Transverse colon (tissue), 4 donors: ENCODE data around the gene OR2V2. TPM values are rescaled to one million over a fixed set of nuclear protein-coding genes. Genes with fewer than 3 reads are reported as not detected.

Source experiments
- DNase-seq: peaks from one replicate; pipeline ENCODE4 v3.0.0-alpha.2; 2019
- H3K27ac ChIP-seq, 4 donors: fragments of 200-600 bp; sonication (generic); 2 replicates each; pipeline ENCODE4 v1.5.1; 2016 to 2018; ENCODE audit warnings: inconsistent platforms in 4 of 4
- H3K27me3 ChIP-seq: fragments of 200-600 bp; sonication (generic); 2 replicates; pipeline ENCODE4 v1.5.1; 2017; ENCODE audit warnings: inconsistent platforms
- H3K36me3 ChIP-seq, 4 donors: fragments of 200-600 bp; sonication (generic); 2 replicates each; pipeline ENCODE4 v1.5.1; 2017 to 2019; ENCODE audit warnings: inconsistent platforms in 4 of 4
- H3K4me1 ChIP-seq, 4 donors: fragments of 200-600 bp; sonication (generic); 2 replicates each; pipeline ENCODE4 v1.5.1; 2017 to 2020; ENCODE audit warnings: inconsistent platforms in 4 of 4
- H3K4me3 ChIP-seq, 4 donors: fragments of 200-600 bp; sonication (generic); 1 replicate in 1 of 4; 2 replicates in 3 of 4; pipeline versions ENCODE4 v1.5.1 to v1.6.1; 2017 to 2019; ENCODE audit warnings: inconsistent platforms in 4 of 4
- H3K9me3 ChIP-seq, 2 donors: fragments of 200-600 bp; sonication (generic); 2 replicates each; pipeline ENCODE4 v1.5.1; 2017 to 2019; ENCODE audit warnings: inconsistent platforms in 2 of 2
- EP300 ChIP-seq: sonication (generic); formaldehyde crosslinking; IDR thresholded peaks from one replicate; pipeline ENCODE4 v1.6.1; 2017; ENCODE audit warnings: antibody characterized with exemption, low read depth
- POLR2A ChIP-seq: fragments of 450-650 bp; IDR thresholded peaks from one replicate; pipeline ENCODE4 v1.6.1; 2016; ENCODE audit warnings: antibody characterized with exemption, mild to moderate bottlenecking, moderate library complexity
- POLR2AphosphoS5 ChIP-seq, 3 donors: sonication (generic); formaldehyde crosslinking; IDR thresholded peaks; one replicate each; pipeline ENCODE4 v1.6.1; 2016; ENCODE audit warnings: antibody characterized with exemption in 3 of 3
- WGBS, 2 donors: methylation state at CpG; one replicate each; pipeline ENCODE4 v1.1.5; 2018; ENCODE audit warnings: low coverage in 1 of 2; 5-methylcytosine and 5-hydroxymethylcytosine counted together
- in situ Hi-C, 4 donors: fragments of 200-750 bp; cut with MboI; loops; one replicate each; pipeline versions ENCODE4 v1.15.0 to v1.15.1; 2017; ENCODE audit warnings: low sequenced_read_pairs in 3 of 4, low pct_ligation_motif_present in 1 of 4, low pct_unique_long_range_greater_than_20kb in 1 of 4
- intact Hi-C: fragments of 100-400 bp; cut with DNase I; formaldehyde crosslinking; loops from one replicate; pipeline ENCODE4 v1.15.1; 2023; ENCODE audit warnings: low total_unique reads
- total RNA-seq, 4 donors: library from RNA; depleted of rRNA; stranded (reverse); fragments of >200 nt; gene quantifications; one replicate each; pipeline ENCODE4 v1.1.0, GENCODE V29; 2016
- TF ChIP-seq, protein P1 (sequence below), 5 experiments: fragments of 200-600 bp in 3 of 5; fragments of 450-650 bp in 2 of 5; sonication (generic) in 3 of 5; IDR thresholded peaks; 1 replicate in 2 of 5; 2 replicates in 3 of 5; pipeline ENCODE4 v1.5.1; 2016 to 2017; ENCODE audit warnings: antibody characterized with exemption in 5 of 5, inconsistent platforms in 3 of 5, mild to moderate bottlenecking in 2 of 5, moderate library complexity in 1 of 5

The OR2V2 gene
- total RNA-seq, 4 donors from 2014 or later = not detected

DNA sequence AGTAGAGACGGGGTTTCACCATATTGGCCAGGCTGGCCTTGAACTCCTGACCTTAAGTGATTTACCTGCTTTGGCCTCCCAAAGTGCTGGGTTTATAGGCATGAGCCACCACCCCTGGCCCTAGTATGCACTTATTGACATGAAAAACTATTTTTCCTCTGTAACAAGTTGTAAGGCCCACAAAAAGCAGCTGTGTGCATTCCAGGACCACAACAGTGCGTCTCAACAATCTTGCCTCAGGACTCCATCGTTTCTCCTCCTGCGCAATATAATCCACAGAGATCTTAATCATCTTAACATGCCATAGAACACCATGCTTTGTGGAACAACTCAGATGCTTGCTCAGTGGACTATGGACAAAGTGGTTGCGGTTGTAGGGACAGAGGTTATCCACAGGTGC lies 26.6 kb upstream of the OR2V2 start:
- Histone ChIP-seq H3K36me3 (no peaks in the 10 kb centered on the region), H3K27me3 (peaks cover 84% of the 10 kb centered on the region), H3K4me1 (no peaks in the 10 kb centered on the region), H3K4me3 (no peak overlapping the region), H3K27ac (no peak overlapping the region), H3K9me3 (no peaks in the 10 kb centered on the region)
- 75 to 90% methylated on average over 3 to 5 of the region's 5 CpGs for WGBS, 2 donors
- in situ Hi-C loops (no loop called here), intact Hi-C loops (no loop called here)
- TF ChIP-seq POLR2AphosphoS5 (IDR thresholded peaks at IDR 0.05) (no peak), POLR2A (no peak), EP300 (no peak)
- TF ChIP-seq, protein P1, sequence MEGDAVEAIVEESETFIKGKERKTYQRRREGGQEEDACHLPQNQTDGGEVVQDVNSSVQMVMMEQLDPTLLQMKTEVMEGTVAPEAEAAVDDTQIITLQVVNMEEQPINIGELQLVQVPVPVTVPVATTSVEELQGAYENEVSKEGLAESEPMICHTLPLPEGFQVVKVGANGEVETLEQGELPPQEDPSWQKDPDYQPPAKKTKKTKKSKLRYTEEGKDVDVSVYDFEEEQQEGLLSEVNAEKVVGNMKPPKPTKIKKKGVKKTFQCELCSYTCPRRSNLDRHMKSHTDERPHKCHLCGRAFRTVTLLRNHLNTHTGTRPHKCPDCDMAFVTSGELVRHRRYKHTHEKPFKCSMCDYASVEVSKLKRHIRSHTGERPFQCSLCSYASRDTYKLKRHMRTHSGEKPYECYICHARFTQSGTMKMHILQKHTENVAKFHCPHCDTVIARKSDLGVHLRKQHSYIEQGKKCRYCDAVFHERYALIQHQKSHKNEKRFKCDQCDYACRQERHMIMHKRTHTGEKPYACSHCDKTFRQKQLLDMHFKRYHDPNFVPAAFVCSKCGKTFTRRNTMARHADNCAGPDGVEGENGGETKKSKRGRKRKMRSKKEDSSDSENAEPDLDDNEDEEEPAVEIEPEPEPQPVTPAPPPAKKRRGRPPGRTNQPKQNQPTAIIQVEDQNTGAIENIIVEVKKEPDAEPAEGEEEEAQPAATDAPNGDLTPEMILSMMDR (IDR thresholded peaks at IDR 0.05) = no peak
- DNase-seq = no peak

DNA sequence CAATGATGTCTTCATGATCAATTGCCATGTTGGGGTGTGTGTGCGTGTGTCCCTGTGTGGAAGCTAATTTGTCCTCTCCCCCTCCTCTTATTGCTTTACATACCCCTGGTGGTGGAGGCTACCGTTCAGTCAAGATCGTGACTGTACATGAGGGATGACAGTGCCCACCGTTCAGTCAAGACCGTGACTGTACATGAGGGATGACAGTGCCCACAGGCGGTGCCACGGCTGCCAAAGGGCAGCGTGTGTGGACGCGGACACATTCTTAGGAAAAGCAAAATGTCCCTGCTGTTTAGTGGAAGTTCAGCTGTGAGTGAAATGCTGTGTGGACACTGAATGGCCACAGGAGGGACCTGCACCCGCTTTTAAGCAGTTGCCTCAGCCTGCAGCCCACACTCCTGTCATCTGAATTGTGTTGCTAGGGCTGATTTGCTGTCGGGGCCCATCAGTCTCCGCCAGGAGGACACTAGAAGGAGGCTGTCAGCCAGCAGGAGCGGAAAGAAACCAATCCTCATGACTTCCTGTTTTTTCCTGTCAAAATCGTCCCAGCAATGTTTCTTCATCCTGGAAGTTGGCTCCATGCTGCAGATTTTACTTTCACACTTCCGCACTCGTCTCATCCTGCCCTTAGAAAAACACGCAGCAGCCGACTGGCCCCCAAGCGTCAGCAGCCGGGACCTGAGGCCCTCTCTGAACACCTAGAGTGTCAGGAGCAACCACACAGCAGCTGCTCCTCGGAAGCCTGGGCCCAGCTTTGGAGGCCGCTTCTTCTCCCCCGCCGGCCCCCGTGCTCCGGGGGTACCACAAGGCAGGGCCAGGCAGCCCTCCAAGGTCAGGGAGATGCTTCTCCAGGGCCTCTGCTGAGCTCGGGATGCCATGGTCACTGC lies 25.5 kb upstream of the OR2V2 start:
- TF ChIP-seq EP300 = no peak
- no peak overlapping the region for H3K27ac ChIP-seq
- in situ Hi-C loops = no loop called here

DNA sequence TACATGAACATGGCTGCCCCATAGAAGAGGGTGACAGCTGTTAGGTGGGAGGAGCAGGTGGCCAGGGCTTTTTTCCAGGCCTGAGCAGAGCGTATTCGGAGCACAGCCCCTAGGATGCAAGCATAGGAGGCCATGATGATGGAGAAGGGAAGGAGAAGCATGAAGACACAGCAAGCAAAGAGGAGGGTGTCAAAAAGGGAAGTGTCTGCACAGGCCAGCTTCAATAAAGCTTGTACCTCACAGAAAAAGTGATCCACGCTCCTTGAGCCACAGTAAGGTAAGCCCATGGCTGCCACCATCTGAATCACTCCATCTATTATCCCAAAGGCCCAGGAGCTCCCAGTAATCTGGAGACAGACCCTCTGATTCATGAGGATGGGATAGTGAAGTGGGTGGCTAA lies 22.9 kb upstream of the OR2V2 start:
- intact Hi-C loops (no loop called here), in situ Hi-C loops (no loop called here)
- TF ChIP-seq EP300 (no peak), POLR2AphosphoS5 (IDR thresholded peaks at IDR 0.05) (no peak), POLR2A (no peak)
- TF ChIP-seq, protein P1 (IDR thresholded peaks at IDR 0.05) = no peak
- Histone ChIP-seq H3K4me3 (no peak overlapping the region), H3K27ac (no peak overlapping the region), H3K36me3 (no peaks in the 10 kb centered on the region), H3K27me3 (peaks cover 71% of the 10 kb centered on the region), H3K9me3 (no peaks in the 10 kb centered on the region), H3K4me1 (no peaks in the 10 kb centered on the region)
- no peak for DNase-seq
- WGBS, 2 donors = 70% methylated on average over 3 of the region's 3 CpGs; no CpG with 5 or more reads in 1 of the 2 donors

More for the DNA sequence above, 25.5 kb upstream of the OR2V2 start:
- Histone ChIP-seq H3K4me3 (no peak overlapping the region), H3K4me1 (no peaks in the 10 kb centered on the region), H3K27me3 (peaks cover 77% of the 10 kb centered on the region), H3K36me3 (no peaks in the 10 kb centered on the region), H3K9me3 (no peaks in the 10 kb centered on the region)
- DNase-seq = no peak
- WGBS, 2 donors = 66% methylated on average over 28 of the region's 28 CpGs; no CpG with 5 or more reads in 1 of the 2 donors
- intact Hi-C loops = no loop called here

DNA sequence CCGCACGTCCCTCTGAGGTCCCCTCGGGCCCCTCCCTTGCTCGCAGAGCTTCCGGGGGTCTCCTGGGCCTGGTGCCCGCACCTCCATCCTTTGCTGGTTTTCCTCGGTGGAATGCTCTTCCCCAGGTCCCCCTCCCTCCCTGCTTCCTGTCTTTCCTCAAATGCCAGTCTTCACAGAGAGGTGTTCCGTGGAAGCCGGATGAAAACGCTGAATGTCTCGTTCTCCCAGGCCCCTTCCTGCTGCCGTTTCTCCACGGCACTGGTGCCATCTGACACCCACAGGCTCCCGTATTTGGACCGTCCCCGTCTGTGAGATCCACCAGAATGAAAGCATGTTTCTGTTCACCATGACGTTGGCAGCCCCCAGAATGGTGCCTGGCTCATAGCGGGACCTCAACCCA lies 20.5 kb upstream of the OR2V2 start:
- no peak for DNase-seq
- in situ Hi-C loops (no loop called here), intact Hi-C loops (no loop called here)
- no peak overlapping the region for H3K4me3 ChIP-seq
- H3K4me1 ChIP-seq = no peaks in the 10 kb centered on the region
- 46 to 67% methylated on average over 10 to 18 of the region's 18 CpGs for WGBS, 2 donors
- TF ChIP-seq, protein P1 (IDR thresholded peaks at IDR 0.05) = no peak
- TF ChIP-seq POLR2A (no peak), POLR2AphosphoS5 (IDR thresholded peaks at IDR 0.05) (no peak), EP300 (no peak)
- H3K27me3 ChIP-seq = peaks cover 69% of the 10 kb centered on the region
- no peak overlapping the region for H3K27ac ChIP-seq
- no peaks in the 10 kb centered on the region for H3K9me3 ChIP-seq
- no peaks in the 10 kb centered on the region for H3K36me3 ChIP-seq
